ENCODE data around the gene TIMP3.

TIMP3 gene

GRCh38 chr22:32846780-32847491, 45.4 kb downstream of the TIMP3 start:
- ChIA-PET CTCF (no interaction called here), POLR2A (ENCODE audit: low non-redundant PET) (no interaction called here)
- peak; percentile 53 for DNase-seq (ENCODE audit: low spot score)
- no peak for TF ChIP-seq CTCF (conservative IDR thresholded peaks at IDR 0.05; ENCODE audit: low read depth)
- H3K27ac ChIP-seq, result peak overlapping the region; percentile 68

- ChIA-PET POLR2A (ENCODE audit: low non-redundant PET) (no interaction called here), CTCF (no interaction called here)
- H3K27ac ChIP-seq, result no peak overlapping the region
- DNase-seq (ENCODE audit: low spot score), result no peak
- TF ChIP-seq CTCF (conservative IDR thresholded peaks at IDR 0.05; ENCODE audit: low read depth), result no peak
Observed at GRCh38 chr22:32848226-32848625, 46.7 kb downstream of the TIMP3 start.

- CTCF ChIA-PET, result no interaction called here
- H3K27ac ChIP-seq, result no peak overlapping the region
- no peak for DNase-seq (ENCODE audit: low spot score)
- no peak for TF ChIP-seq CTCF (conservative IDR thresholded peaks at IDR 0.05; ENCODE audit: low read depth)
- POLR2A ChIA-PET (ENCODE audit: low non-redundant PET), result no interaction called here
Observed at GRCh38 chr22:32849501-32849900, 48.0 kb downstream of the TIMP3 start.

GRCh38 chr22:32850157-32850556, 48.7 kb downstream of the TIMP3 start:
- CTCF ChIA-PET, result no interaction called here
- H3K27ac ChIP-seq, result no peak overlapping the region
- POLR2A ChIA-PET (ENCODE audit: low non-redundant PET), result no interaction called here
- DNase-seq (ENCODE audit: low spot score), result no peak
- no peak for TF ChIP-seq CTCF (conservative IDR thresholded peaks at IDR 0.05; ENCODE audit: low read depth)

- ChIA-PET CTCF (no interaction called here), POLR2A (ENCODE audit: low non-redundant PET) (no interaction called here)
- no peak for DNase-seq (ENCODE audit: low spot score)
- no peak overlapping the region for H3K27ac ChIP-seq
- no peak for TF ChIP-seq CTCF (conservative IDR thresholded peaks at IDR 0.05; ENCODE audit: low read depth)
Observed at GRCh38 chr22:32850591-32851517, 49.3 kb downstream of the TIMP3 start.

- ChIA-PET CTCF (no interaction called here), POLR2A (ENCODE audit: low non-redundant PET) (no interaction called here)
- no peak for TF ChIP-seq CTCF (conservative IDR thresholded peaks at IDR 0.05; ENCODE audit: low read depth)
- no peak overlapping the region for H3K27ac ChIP-seq
- no peak for DNase-seq (ENCODE audit: low spot score)
Observed at GRCh38 chr22:32852395-32853251, 51.1 kb downstream of the TIMP3 start.
